Mesothelial cell of epicardium (in vitro differentiated cells): Measurements from ENCODE around the gene RASA4. TPM values are rescaled to one million over a fixed set of nuclear protein-coding genes. Genes with fewer than 3 reads are reported as not detected.
"Not testable (repeated sequence)": the region's sequence is repeated elsewhere in the genome, so short reads cannot be mapped to it uniquely, and the experiment has no call there.

Source experiments
- DNase-seq, 2 experiments: peaks; one replicate each; pipeline ENCODE4 v3.0.0; 2021; ENCODE audit warnings: low spot score in 2 of 2; ENCODE audit not compliant: unreplicated experiment in 2 of 2
- H3K27ac Mint-ChIP-seq: 2 replicates; pipeline ENCODE4 v1.8.0; 2021; ENCODE audit warnings: mixed read lengths
- H3K27me3 Mint-ChIP-seq: 2 replicates; pipeline ENCODE4 v1.8.0; 2021; ENCODE audit warnings: low read depth, mixed read lengths
- H3K36me3 Mint-ChIP-seq: 2 replicates; pipeline ENCODE4 v1.8.0; 2021; ENCODE audit warnings: mixed read lengths
- H3K4me1 Mint-ChIP-seq: 2 replicates; pipeline ENCODE4 v1.8.0; 2021; ENCODE audit warnings: mixed read lengths
- H3K4me3 Mint-ChIP-seq: 2 replicates; pipeline ENCODE4 v1.8.0; 2021; ENCODE audit warnings: mild to moderate bottlenecking, moderate library complexity, mixed read lengths
- H3K9me3 Mint-ChIP-seq: 2 replicates; pipeline ENCODE4 v1.8.0; 2021; ENCODE audit warnings: mixed read lengths
- total RNA-seq: library from RNA; stranded (reverse); gene quantifications from 3 replicates; pipeline ENCODE4 v1.2.1, GENCODE V29; 2021

RASA4 gene
- total RNA-seq, 1 donor from 2014 or later = 32.6 TPM

GRCh38 chr7:102614873-102615272 lies 1.7 kb downstream of the RASA4 start:
- H3K9me3 Mint-ChIP-seq, H3K4me1 Mint-ChIP-seq, H3K36me3 Mint-ChIP-seq, H3K27ac Mint-ChIP-seq, H3K27me3 Mint-ChIP-seq, DNase-seq, H3K4me3 Mint-ChIP-seq: not testable (repeated sequence)

GRCh38 chr7:102614346-102614697 lies 2.2 kb downstream of the RASA4 start:
- DNase-seq, H3K27ac Mint-ChIP-seq, H3K4me3 Mint-ChIP-seq, H3K4me1 Mint-ChIP-seq, H3K27me3 Mint-ChIP-seq, H3K36me3 Mint-ChIP-seq, H3K9me3 Mint-ChIP-seq: not testable (repeated sequence)

- H3K27ac Mint-ChIP-seq, H3K4me1 Mint-ChIP-seq: not testable (repeated sequence)
Measured at GRCh38 chr7:102613575-102614345, 2.8 kb downstream of the RASA4 start.

GRCh38 chr7:102611675-102612325 lies 4.8 kb downstream of the RASA4 start:
- not testable (repeated sequence) for H3K4me1 Mint-ChIP-seq, DNase-seq, H3K9me3 Mint-ChIP-seq, H3K27me3 Mint-ChIP-seq, H3K36me3 Mint-ChIP-seq, H3K27ac Mint-ChIP-seq, H3K4me3 Mint-ChIP-seq

More at GRCh38 chr7:102613575-102614345, 2.8 kb downstream of the RASA4 start:
- H3K36me3 Mint-ChIP-seq, H3K27me3 Mint-ChIP-seq, DNase-seq, H3K4me3 Mint-ChIP-seq, H3K9me3 Mint-ChIP-seq: not testable (repeated sequence)

GRCh38 chr7:102611013-102611674 lies 5.4 kb downstream of the RASA4 start:
- H3K27ac Mint-ChIP-seq, H3K4me3 Mint-ChIP-seq, H3K36me3 Mint-ChIP-seq, H3K9me3 Mint-ChIP-seq, H3K27me3 Mint-ChIP-seq, DNase-seq, H3K4me1 Mint-ChIP-seq: not testable (repeated sequence)

- not testable (repeated sequence) for H3K27me3 Mint-ChIP-seq, H3K4me3 Mint-ChIP-seq, H3K36me3 Mint-ChIP-seq, H3K9me3 Mint-ChIP-seq, H3K27ac Mint-ChIP-seq, DNase-seq, H3K4me1 Mint-ChIP-seq
Measured at GRCh38 chr7:102610441-102610840, 6.1 kb downstream of the RASA4 start.

GRCh38 chr7:102609734-102610133 lies 6.8 kb downstream of the RASA4 start:
- DNase-seq, H3K9me3 Mint-ChIP-seq, H3K27ac Mint-ChIP-seq, H3K36me3 Mint-ChIP-seq, H3K4me1 Mint-ChIP-seq, H3K27me3 Mint-ChIP-seq, H3K4me3 Mint-ChIP-seq: not testable (repeated sequence)

GRCh38 chr7:102606848-102607247 lies 9.7 kb downstream of the RASA4 start:
- not testable (repeated sequence) for DNase-seq

GRCh38 chr7:102604431-102605145 lies 12.0 kb downstream of the RASA4 start:
- not testable (repeated sequence) for H3K4me1 Mint-ChIP-seq, H3K4me3 Mint-ChIP-seq, H3K9me3 Mint-ChIP-seq, H3K27ac Mint-ChIP-seq, H3K27me3 Mint-ChIP-seq, H3K36me3 Mint-ChIP-seq, DNase-seq

More at GRCh38 chr7:102606848-102607247, 9.7 kb downstream of the RASA4 start:
- not testable (repeated sequence) for H3K27ac Mint-ChIP-seq, H3K27me3 Mint-ChIP-seq, H3K36me3 Mint-ChIP-seq, H3K4me1 Mint-ChIP-seq, H3K9me3 Mint-ChIP-seq, H3K4me3 Mint-ChIP-seq

- not testable (repeated sequence) for H3K4me3 Mint-ChIP-seq, H3K9me3 Mint-ChIP-seq, H3K27ac Mint-ChIP-seq, DNase-seq, H3K4me1 Mint-ChIP-seq, H3K27me3 Mint-ChIP-seq, H3K36me3 Mint-ChIP-seq
Measured at GRCh38 chr7:102602317-102602716, 14.2 kb downstream of the RASA4 start.

- not testable (repeated sequence) for DNase-seq, H3K27me3 Mint-ChIP-seq, H3K27ac Mint-ChIP-seq, H3K9me3 Mint-ChIP-seq, H3K4me3 Mint-ChIP-seq, H3K4me1 Mint-ChIP-seq, H3K36me3 Mint-ChIP-seq
Measured at GRCh38 chr7:102599699-102600098, 16.9 kb downstream of the RASA4 start.

- not testable (repeated sequence) for H3K4me3 Mint-ChIP-seq, H3K9me3 Mint-ChIP-seq, DNase-seq, H3K27me3 Mint-ChIP-seq, H3K27ac Mint-ChIP-seq, H3K36me3 Mint-ChIP-seq, H3K4me1 Mint-ChIP-seq
Measured at GRCh38 chr7:102596036-102596435, 20.5 kb downstream of the RASA4 start.

- not testable (repeated sequence) for H3K9me3 Mint-ChIP-seq, H3K27me3 Mint-ChIP-seq, H3K27ac Mint-ChIP-seq, H3K36me3 Mint-ChIP-seq, H3K4me3 Mint-ChIP-seq, DNase-seq, H3K4me1 Mint-ChIP-seq
Measured at GRCh38 chr7:102593637-102594334, 22.8 kb downstream of the RASA4 start.
